AG10803 (cell line): Measurements from ENCODE around the gene G3BP2.

Experiments used
- DNase-seq: peaks from one replicate; pipeline ENCODE4 v3.0.0; 2010; ENCODE audit warnings: low read depth
- H3K4me3 ChIP-seq: 2 replicates; pipeline ENCODE4 v1.5.1; 2011; ENCODE audit warnings: mild to moderate bottlenecking, low read length, control low read depth
- CTCF ChIP-seq: conservative IDR thresholded peaks from 2 replicates; pipeline ENCODE4 v1.5.1; 2011; ENCODE audit warnings: mild to moderate bottlenecking, low read length, control low read depth, inconsistent platforms

G3BP2 gene

DNA sequence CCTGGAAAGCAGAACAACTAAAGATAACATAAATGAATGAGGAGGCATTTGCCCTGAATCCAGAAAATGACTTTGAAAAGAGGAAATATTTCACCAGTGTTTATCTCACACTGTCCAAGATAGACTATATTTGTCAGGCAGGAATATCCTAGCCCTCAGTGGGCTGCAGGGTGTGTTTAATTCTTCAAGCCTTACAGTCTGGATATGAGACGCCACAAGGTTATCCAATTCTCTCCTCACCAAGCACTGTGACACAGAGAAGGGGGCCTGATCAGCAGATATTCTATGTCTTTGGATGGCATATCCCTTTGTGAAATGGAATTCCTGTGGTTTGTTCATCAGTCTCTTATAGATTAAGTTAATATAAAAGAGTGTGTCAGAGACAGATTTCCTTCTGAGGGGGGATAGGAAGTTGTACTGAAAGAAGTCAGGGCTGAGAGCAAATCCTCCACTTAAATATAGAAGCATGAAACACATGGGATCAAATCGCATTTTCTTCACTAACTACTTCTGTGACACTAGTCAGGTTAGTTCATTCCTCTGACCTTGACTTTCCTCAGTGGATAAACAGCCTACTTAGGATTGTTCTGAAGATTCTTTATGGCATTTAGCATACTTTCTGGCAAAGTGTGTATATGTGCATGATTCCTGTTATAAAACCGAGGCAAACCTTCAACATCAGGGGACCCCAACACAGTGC lies 6.8 kb upstream of the G3BP2 start:
- no peak for DNase-seq
- H3K4me3 ChIP-seq, result no peak overlapping the region
- no peak for TF ChIP-seq CTCF

- TF ChIP-seq CTCF, result no peak
- no peak overlapping the region for H3K4me3 ChIP-seq
- DNase-seq, result no peak
These were observed 5.8 kb upstream of the G3BP2 start for GRCh38 chr4:75678965-75679364.

DNA sequence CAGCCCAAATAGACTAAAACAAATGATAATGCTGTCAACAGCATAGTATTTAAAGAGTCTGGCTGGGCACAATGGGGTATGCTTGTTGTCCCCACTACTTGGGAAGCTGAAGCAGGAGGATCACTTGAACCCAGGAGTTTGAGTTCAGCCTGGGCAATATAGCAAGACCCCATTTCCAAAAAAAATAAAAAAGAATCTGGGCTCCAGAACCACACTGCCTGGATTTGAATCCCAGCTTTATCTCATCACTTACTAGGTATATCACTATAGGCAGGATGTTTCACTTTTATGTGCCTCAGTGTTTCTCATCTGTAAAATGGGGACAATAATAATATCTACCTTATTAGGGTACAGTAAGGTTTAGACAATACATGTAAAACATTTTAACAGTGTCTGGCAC lies 5.3 kb upstream of the G3BP2 start:
- no peak overlapping the region for H3K4me3 ChIP-seq
- DNase-seq, result no peak
- no peak for TF ChIP-seq CTCF

DNA sequence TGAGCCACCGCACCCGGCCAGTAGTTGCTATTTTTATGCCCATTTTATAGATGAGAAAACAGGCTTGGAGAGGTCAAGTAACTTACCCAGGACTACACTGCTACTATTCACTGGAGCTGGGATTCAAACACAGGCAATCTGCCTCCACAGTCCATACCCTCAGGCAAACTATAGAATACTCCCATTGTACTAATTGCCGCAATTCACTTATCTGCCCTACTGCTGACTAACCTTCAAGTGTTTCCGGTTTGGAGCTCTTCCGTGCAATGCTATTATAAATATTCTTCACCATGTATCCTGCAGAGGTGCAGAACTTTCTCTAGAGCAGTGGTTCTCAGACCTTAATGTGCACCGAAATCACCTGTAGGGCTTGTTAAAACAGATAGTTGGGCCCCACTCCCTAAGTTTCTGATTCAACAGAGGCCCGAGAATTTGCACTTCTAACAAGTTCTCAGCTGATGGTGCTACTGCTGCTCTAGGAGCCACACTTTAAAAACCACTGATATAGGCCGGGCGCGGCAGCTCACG lies 1.9 kb upstream of the G3BP2 start:
- DNase-seq, result no peak
- TF ChIP-seq CTCF, result no peak
- no peak overlapping the region for H3K4me3 ChIP-seq

DNA sequence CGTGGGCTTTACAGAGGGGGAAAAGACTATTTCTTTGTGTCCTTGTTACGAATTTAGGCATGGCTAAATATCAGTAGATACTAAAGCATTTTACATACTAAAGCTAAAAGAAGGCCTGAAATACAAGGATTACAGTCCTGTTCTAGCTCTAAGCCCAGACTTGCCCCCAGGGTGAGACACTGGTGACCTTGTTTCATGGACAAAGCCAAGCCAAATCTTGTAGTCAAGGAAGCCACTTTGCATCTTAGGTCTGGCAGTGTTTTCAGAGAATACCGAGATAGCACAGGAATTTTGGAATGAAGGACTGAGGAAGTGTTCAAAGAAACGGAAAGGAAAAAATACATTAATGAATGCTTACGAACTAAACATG lies 733 bp upstream of the G3BP2 start:
- TF ChIP-seq CTCF, result no peak
- DNase-seq, result no peak

GRCh38 chr4:75672461-75673026 lies 667 bp downstream of the G3BP2 start:
- no peak for TF ChIP-seq CTCF

More for the DNA sequence above, 733 bp upstream of the G3BP2 start:
- peak overlapping the region; percentile 95 for H3K4me3 ChIP-seq

DNA sequence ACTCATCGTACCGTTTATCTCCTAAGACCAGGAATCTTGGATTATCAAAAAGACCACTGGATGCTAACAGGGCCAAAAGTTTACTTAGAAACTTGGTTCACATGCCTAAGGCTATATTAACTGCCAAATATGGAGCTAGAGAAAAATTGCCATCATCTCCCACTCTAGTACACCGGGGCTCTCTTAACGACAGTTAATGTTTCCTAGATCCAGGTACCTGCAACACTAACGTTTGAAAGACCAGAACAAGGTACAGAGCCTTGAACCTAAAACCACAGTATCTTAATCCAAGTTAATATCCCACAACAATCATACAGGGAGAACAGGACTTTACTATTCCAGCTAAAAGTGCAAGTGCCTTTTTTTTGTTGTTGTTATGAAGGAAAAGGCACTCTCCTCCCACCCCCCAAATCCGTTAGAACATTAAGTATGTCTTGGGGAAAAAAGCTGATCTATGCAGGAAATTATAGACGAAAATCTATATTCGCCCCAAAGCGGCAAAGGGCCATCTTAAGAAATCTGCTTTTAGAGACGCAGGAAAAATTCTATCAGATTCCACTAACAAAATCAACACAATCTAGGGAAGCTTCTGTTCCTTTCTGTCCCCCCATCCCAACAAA lies 1.3 kb downstream of the G3BP2 start:
- H3K4me3 ChIP-seq, result peak overlapping the region; percentile 95
- no peak for DNase-seq
- TF ChIP-seq CTCF, result no peak

More at GRCh38 chr4:75672461-75673026, 667 bp downstream of the G3BP2 start:
- DNase-seq, result peak; percentile 37
- H3K4me3 ChIP-seq, result peak overlapping the region; percentile 95
